HG03097 (cell line): ENCODE data around the gene DNAH8.
"Not testable (repeated sequence)": the region's sequence is repeated elsewhere in the genome, so short reads cannot be mapped to it uniquely, and the experiment has no call there.

Source experiments
- ATAC-seq: cut with Tn5 transposase; IDR thresholded peaks from one replicate; pipeline ENCODE4 v1.9.1; 2021; ENCODE audit not compliant: unreplicated experiment, low FRiP score

DNAH8 gene

DNA sequence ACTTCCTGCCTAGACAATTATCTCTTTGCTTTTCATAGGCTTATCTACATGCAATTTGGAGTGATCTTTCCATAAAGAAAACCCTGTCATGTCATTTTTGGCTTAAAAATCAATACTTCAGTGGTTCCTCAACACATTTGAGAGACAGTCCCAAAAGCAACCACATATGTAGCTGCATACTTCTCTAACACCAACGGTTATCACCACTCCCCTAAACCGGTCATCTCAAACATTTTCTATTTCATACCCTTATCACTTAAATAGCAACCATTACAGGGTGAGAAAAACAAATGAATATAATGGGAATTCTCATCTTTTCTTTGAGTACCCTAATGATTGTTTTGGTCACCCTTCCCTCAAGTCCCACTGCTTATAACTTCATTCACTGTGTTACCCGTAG is 17.3 kb upstream of the DNAH8 start:
- ATAC-seq: no peak

GRCh38 chr6:38699702-38700101 is 15.4 kb upstream of the DNAH8 start:
- not testable (repeated sequence) for ATAC-seq

- no peak for ATAC-seq
These were observed 13.6 kb upstream of the DNAH8 start for GRCh38 chr6:38701551-38701950.

DNA sequence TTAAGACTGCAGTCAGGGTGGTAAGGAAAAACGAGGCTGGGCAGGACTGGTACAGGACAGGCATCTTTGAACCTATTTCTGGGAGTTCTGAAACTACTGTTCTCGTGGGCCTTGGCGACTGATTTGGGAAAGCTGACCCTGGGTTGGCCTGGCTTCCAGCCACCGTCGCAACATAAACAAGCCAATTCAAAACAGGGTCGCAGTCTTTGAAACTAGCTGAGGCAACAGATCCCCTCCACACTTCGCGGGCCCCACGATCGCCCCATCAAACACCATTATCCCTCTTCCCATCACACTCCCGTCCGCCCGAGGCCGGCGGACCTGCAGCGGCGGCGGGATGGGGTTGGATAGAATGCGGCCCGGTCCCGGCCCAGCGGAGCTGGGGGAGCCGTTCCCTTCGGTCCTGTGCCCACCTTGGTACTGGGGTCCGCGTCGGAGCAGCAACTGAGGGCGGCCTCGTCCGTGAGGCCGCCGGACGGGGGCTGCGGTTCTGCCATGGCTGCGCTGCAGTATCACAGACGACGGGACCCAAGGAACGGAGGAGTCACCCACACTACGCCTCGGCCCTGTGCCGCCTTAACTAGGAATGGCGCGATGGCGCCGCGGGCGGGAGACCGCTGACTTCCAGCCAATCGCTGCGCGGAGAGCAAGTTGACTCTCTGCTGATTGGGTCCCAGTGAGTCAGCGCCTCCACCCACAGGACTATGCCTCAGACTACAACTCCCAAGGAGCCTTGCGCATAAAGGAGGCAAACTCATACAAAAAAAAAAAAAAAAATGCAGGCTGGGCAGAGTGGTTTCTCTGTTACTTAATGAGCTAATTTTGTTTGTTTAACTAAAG is 12.3 kb upstream of the DNAH8 start, which contains the start of gene GLO1:
Gene GLO1 (minus strand): TSS at position 588 of the 840 bp plus-strand sequence. CDS start 91 bp downstream, at position 497.
- ATAC-seq: peak; percentile 96

DNA sequence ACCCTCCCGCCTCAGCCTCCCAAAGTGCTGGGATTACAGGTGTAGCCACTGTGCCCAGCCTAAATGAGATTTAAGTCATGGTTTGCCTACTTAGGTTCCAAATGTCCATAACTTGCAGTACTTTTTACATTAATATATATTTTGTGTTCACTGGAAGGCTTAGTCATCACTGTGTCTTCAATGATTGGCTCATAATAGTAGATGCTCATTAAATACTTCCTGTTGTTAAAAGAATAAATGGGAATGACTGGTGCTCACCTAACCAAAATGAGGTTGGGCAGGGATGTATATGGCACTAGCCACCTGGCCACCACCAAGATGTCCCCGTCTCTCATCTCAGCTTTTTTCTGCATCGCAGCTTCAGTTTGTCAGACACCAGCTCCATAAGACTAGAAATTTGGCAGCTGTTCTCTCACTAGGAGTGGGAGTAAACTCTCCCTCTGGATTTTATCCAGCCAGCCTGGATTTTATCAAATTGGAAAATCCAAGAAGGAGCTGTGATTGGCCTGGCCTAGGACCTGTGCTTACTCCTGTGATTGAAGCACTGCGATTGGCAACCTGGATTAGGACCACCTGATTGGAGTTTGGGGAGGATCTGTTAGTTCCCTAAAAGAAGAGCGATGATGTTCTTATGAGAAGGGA is 11.0 kb upstream of the DNAH8 start:
- ATAC-seq: no peak

DNA sequence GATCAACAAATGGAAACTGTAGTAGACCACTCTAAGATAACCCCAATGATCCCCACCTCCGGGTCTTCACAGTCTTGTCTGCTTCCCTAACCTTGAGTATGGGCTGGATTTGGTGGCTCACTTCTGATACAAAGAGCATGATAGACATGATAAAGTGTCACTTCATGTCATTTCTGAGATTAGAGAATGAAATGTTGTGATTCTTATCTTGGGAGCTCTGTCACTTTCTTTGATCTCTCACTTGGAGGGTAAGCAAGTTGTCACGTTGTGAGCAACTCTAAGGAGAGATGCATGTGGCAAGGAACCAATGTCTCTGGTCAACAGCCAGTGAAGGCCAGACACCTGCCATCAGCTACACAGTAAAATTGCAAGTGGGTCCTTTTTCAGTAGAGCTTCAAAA is 9.2 kb upstream of the DNAH8 start:
- no peak for ATAC-seq

GRCh38 chr6:38708496-38708895 is 6.6 kb upstream of the DNAH8 start:
- no peak for ATAC-seq

GRCh38 chr6:38713812-38714211 is 1.3 kb upstream of the DNAH8 start:
- ATAC-seq: no peak

DNA sequence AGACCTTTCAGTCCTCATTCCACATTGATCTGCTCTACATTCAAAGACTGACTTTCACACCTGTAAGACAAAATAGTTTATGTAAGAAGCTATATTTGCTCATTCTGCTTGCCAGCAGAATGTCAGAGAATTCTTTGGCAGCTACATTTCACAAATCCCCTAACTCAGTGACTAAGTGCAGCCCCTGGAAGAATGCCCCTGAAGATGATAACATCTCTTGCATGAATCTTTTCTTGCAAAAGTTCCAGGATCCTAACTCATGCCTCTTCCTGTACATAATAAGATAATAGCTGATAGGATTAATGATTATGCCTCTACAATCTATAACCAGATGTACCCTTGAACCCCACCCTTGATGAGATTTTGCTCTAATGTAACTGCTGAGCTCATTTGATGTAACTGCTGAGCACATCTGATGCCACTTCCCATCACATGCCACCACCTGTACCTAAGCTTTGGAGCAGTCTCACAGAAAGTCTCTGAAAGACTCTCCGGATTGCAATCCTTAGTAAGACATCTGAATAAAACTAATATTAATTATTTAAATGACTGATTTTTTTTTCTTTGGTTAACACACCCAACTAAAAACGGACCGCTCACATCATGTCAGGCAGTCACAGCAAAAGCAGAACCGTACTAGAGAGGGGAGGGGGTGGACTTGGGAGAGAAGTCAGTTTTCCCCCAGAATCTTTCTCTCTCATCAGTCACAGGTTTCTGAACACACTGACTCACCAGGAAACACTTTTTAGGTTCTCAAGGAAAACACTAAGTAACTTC is 684 bp upstream of the DNAH8 start:
- ATAC-seq: no peak

- ATAC-seq: no peak
These were observed 1.7 kb downstream of the DNAH8 start for GRCh38 chr6:38716825-38717224.

DNA sequence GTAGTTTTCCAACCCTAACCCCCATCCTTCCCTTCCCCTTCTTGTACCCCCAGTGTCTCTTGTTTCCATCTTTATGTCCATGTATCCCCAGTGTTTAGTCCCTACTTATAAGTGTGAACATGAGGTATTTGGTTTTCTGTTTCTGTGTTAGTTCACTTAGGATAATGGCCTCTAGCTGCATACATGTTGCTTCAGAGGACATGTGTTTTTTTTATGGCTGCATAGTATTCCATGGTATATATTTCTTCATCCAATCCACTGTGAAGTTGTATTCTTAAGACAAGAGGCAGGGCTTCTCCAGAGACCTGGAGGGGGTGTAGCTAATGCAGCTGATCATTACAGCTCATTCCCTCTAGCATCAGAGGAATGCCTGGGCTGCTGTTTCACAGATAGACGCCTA is 4.2 kb downstream of the DNAH8 start:
- ATAC-seq: no peak

DNA sequence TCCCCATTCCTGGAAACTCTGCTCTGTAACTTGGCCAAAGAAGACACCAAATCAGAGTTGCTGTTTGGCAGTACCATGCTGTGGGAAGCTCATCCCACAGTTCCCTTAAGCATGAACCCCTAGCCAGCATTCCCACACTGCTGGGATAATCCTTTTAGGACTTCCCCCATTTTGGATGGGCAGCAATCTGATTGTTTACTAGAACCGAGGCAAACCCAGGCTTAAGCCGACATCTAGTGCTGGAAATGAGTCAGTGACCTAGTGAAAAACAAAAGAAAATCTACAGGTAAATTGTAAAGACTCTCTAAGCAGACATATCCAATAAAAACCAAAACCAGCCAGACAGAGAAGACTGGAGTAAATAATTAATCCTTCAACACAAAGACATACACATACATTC is 5.2 kb downstream of the DNAH8 start:
- ATAC-seq: no peak

DNA sequence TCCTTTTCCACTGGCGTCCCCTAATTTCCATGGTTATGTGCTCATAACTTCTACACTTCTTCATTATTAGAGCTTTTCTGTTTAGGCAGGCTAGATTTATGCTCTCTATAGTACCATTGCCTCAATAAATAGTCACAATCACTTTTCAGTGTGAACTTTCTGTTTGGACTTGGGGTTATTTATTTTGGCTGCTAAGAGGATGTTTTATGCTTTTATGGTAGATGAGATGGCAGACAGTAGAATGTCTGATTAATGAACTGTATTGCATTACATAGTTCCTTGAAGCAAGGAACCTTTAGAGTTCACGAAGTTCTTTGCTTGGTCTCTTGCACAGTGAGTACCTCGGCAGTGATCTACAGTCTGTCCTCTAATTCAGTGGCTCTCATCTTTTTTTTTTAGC is 6.9 kb downstream of the DNAH8 start:
- no peak for ATAC-seq

DNA sequence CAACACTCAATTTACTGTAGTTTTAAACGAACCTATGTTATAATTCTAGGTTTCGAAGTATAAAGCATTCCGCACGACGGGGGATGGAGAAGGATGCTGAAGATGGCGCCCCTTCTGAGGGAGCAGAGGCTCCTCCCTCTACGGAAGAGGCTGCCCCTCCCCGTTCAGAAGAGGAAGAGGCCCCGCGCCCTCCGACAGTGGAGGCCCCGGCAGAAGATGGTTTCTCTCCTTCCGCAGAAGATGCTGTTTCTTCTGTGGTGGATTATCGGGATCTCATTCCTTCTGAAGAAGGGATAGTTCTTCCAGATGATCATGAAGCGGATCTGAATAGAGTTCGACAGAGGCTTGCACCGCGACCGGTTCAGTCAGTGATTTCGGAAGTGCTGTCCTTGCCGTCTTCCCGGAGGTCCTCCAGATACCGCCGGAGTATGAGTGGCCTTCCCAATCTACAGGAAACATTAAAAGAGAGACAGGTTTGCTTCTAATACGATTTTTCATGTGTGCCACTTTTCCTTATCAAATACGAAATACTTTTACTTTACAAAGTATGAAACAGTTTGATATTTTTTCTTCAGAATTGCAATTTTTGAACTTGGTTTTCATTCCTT is 7.7 kb downstream of the DNAH8 start:
- ATAC-seq: no peak

DNA sequence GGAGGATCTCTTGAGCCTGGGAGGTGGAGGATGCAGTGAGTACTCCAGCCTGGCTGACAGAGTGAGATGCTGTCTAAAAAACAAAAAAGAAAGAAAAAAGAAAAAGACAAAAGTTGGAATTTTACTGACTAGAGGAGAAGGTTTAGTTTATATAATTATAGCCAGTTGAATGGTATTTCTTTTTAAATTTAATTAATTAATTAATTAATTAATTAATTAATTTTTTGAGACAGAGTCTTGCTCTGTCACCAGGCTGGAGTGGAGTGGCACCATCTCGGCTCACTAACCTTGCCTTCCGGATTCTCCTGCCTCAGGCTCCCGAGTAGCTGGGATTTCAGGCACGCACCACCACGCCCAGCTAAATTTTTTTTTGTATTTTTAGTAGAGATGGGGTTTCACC is 8.7 kb downstream of the DNAH8 start:
- ATAC-seq: no peak

DNA sequence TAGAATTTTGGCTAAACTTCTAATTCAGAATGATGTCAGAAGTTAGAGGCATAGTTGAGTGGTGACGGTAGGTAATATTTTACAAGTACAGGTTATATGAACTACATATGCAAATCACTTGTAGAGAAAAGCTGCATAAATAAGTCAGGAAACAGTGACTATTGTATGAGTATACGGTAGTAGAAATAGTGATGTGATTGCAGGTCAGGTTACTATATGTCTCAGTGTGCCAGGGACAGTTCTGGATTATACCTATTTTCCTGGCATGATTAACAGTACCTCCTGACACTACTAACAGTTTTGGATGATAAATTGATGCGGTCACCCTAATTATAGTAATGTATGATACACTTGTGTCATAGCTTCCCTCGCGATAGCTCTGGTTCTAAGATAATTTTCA is 9.2 kb downstream of the DNAH8 start:
- ATAC-seq: no peak

DNA sequence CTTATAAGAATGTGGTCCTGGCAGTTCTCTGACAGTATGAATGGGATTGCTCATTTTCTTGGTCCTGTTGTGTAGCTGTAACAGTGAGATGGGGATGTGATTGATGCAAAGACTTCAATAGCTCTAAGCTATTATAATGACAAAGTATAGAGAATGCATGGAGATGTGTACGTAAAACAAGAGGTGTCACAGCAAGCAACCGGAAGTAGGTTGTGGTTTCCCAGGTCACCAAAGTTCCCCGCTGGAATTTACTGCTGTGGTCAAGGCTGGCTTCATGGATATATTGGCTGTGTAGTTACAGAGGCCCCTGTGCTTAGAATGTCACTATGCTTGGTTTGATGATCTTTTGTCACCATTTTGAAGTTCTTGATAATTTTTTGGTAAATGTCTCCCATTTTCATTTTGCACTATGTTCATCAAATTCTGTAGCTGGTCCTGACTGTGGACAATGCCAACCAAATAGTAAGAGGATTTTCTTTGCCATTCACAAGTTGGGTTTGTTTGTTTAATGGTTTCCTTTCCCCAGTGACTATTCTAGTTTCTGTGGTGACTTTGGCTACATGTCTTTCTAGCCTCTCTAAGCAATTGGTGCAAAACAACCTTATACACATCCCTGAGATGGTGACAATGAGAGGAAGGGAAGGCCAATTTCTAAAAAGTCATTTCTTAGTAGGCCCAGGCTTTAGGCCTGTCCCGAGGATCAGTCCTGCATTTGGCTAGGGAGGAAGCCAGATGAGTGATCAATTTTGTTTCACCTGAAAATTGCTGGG is 10.5 kb downstream of the DNAH8 start:
- ATAC-seq: no peak

GRCh38 chr6:38728203-38728602 is 13.1 kb downstream of the DNAH8 start:
- no peak for ATAC-seq

- ATAC-seq: no peak
These were observed 15.2 kb downstream of the DNAH8 start for GRCh38 chr6:38730140-38730862.

- ATAC-seq: no peak
These were observed 21.8 kb downstream of the DNAH8 start for GRCh38 chr6:38736951-38737350.
